GM12865 (cell line): ENCODE measurements around the gene HEY2.

Experiments used
- DNase-seq: peaks from one replicate; pipeline ENCODE4 v3.0.0; 2010; ENCODE audit warnings: low read depth
- H3K4me3 ChIP-seq: 2 replicates; pipeline ENCODE4 v1.5.1; 2011; ENCODE audit warnings: mild to moderate bottlenecking, low read depth, low read length, control low read depth
- TF ChIP-seq, protein P1 (sequence below): IDR thresholded peaks from 2 replicates; pipeline ENCODE4 v1.5.1; 2011; ENCODE audit warnings: low read length, control low read depth, low read depth, inconsistent platforms; ENCODE audit not compliant: insufficient read depth; ENCODE audit errors: missing control alignments

HEY2 gene

DNA sequence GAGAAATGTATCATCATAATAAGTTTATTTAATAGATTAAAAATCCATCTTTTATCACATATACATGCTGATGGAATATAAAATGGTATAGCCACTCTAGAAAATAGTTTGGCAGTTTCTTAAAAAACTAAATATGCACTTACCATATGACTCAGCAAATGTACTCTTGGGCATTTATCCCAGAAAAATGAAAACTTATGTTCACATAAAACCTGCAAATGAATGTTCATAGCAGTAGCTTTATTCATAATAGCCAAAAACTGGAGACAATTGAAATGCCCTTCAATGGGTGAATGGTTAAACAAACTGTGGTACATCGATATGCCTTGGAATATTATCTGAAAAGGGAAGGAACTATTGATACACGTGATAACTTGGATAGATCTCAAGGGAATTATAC lies 34.9 kb downstream of the HEY2 start:
- no peak overlapping the region for H3K4me3 ChIP-seq
- no peak for DNase-seq
- TF ChIP-seq, protein P1, sequence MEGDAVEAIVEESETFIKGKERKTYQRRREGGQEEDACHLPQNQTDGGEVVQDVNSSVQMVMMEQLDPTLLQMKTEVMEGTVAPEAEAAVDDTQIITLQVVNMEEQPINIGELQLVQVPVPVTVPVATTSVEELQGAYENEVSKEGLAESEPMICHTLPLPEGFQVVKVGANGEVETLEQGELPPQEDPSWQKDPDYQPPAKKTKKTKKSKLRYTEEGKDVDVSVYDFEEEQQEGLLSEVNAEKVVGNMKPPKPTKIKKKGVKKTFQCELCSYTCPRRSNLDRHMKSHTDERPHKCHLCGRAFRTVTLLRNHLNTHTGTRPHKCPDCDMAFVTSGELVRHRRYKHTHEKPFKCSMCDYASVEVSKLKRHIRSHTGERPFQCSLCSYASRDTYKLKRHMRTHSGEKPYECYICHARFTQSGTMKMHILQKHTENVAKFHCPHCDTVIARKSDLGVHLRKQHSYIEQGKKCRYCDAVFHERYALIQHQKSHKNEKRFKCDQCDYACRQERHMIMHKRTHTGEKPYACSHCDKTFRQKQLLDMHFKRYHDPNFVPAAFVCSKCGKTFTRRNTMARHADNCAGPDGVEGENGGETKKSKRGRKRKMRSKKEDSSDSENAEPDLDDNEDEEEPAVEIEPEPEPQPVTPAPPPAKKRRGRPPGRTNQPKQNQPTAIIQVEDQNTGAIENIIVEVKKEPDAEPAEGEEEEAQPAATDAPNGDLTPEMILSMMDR, result no peak

DNA sequence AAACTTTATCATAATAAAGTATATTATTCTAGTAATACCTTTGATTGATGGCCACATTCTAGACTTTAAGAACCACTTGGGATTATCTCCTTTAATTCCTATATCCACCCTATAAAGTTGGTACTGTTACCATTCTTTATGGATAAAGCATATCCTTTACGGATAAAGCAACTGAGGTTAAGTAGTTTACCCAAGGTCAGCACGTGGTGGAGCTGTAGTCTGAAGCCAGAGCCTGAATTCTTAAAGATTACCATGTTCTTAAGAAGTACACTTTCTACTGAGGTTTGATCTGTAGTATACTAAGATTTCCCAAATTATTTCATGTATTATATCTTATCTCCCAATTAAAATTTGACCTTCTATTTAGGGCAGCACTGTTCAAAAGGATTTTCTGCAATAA lies 38.4 kb downstream of the HEY2 start:
- no peak overlapping the region for H3K4me3 ChIP-seq
- DNase-seq, result peak; percentile 30
- TF ChIP-seq, protein P1, result no peak

DNA sequence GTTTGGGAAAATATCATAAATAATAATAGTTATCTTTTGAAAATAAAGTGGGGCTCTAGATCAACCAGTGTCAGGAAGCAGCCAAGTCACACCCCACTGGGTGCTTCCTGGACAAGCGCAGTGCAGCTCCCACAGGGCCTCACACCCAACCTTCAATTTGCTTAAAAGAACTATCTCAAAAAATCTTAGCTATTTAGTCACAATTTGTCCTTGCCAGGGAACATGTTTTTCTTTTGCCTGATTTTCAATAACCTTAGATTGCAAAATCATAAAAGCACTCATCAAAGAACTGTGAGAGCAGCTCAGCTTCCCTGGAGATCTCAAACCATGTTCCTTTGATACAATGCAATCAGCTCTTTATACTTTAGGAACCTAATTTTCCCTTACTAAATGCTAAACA lies 39.7 kb downstream of the HEY2 start:
- H3K4me3 ChIP-seq, result peak overlapping the region; percentile 72; the same call in 1 of the 2 replicates
- DNase-seq, result no peak
- TF ChIP-seq, protein P1, result no peak

DNA sequence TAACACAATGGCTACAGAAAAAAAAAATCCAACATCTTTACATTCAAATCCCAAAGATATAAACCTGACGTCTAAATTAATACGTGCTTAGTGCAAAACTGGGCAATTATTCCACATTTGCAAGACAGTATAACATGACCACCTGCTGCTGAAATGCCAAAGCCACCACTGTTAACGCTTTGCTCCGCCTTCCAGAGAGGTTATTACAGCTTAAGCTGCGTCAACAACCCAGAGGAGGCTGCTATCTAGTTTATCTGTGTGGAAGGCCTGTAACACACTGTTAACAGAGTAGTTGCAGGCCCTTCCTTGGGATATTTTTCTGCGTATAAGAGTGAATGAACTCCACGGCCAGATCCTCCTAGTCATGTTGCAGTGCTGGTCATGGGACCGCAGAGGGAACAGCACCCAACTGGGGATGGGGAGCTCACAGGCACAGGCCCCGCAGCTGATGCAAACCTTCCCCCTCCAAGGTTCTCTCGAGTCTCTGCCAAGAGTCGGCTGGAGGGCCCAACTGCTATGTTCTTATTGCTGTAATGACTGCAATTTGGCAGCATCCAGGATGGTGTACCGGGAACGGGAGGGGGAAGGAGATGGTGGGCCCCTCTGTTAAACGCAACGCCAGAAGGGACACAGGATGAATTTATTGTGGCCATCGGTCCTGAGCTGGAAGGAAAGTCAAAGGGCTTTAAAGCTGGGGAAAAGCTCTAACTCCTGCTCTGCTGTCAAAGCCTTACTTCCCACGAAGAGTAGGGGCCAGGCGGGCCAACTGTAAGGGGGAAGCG lies 40.3 kb downstream of the HEY2 start:
- H3K4me3 ChIP-seq, result peak overlapping the region; percentile 72
- DNase-seq, result peak; percentile 63
- TF ChIP-seq, protein P1, result no peak

DNA sequence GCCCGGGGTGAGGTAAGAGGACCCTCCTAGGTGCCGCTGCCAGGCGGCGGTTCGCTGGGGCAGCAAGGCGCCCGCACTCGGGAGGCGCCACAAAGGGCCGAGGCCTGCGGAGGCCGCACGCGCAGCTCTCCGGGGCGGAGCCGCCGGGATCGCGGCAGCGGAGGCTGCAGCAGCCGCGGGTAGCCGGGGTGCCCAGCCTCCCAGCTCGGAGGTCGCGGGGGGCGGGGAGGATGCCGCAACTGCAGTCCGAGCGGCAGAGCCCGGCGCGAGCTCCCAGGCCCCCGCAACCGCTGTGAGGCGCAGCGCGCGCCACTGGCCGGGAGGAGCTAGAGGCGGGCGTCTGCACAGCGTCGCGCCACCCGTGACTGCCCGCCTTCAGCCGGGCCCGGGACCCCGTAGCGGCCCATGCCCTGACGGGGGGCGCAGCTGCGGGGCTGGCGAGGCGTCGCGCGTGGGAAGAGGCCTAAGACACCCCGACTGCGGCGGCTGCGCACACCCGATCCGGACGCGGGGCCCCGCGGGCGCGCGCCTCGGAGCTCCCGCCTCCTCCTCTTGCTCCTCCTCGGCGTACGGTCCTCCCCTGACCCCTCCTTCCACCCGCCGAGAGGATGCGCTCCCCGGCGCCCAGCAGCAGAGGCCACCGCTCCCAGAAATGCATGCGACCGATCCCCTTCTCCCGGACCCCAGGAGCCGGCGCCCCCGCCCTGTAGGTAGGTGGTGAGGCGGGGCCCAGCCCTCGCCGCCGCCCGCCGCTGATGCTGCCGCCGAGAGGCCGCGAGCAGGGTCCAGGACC lies 41.1 kb downstream of the HEY2 start, which contains the start of gene NCOA7:
Gene NCOA7, plus strand, starts transcription at position 603 of the 793 bp plus-strand sequence. CDS start 24,395 bp downstream, outside the sequence.
- H3K4me3 ChIP-seq, result peak within 1 kb of the TSS; percentile 72
- TF ChIP-seq, protein P1, result no peak
- DNase-seq, result peak; percentile 86

DNA sequence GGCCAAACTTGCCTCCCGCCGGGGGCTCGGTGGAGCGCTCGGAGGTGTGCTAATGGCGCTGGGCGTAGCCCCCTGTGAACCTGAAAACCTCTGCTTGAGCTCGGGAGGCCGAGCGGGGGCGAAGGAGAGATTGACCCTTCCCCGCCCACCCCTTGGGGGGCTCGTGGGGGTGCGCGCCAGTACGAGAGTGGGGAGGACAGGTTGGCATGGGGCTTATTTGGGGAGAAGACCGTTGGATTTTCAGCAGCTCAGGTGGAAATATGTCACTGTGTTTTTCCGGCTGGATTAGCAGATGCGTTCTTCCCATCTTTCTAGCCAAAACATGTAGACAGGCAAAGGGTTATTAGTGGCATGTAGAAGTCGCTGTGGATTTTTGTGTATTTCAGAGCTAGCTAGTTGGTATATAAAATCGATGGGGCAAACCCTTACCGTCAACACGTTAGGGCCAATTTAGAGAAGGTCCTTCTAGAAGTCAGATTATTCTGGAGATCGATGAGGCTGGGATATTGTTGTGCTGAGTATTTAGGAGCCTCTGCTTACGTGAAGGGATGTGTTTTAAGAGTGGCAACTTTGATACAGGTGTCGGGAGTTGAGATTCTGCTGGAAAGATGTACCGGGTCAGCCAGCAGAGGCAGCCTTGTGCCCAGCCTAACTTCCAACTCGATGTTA lies 41.9 kb downstream of the HEY2 start:
- TF ChIP-seq, protein P1, result peak; percentile 68
- peak; percentile 71 for DNase-seq
- peak overlapping the region; percentile 72 for H3K4me3 ChIP-seq
